ENCODE data around the gene ADAMTS13. TPM values are rescaled to one million over a fixed set of nuclear protein-coding genes. Genes with fewer than 3 reads are reported as not detected.

The ADAMTS13 gene
- total and polyA plus RNA-seq, 9 of the 15 experiments (the other 6 are each of a cell fraction or from before 2014, with no cell fraction given), result 0.03 to 0.20 (median 0.04) TPM; not detected in 4

DNA sequence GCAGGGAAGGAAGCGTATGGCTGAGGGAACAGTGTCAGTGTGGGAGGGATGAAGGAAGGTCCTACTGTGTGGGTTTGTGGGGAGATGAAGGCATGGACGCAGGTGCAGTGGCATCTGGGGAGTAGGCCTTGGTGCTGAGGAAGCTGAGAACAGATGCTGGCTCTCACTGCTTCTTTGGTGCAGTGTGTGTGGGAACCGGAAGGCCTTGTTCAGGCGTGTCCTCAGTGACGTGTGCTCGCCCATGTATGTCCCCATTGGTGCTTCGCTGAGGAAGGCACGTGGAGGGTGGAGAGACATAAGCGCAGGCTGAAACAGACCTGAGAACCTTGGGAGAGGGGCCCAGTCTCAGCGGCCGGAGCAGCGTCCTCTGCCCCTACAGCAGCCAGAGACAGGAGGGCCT lies 18.7 kb downstream of the ADAMTS13 start:
- peaks cover 20% of the 10 kb centered on the region; the same call in 1 of the 2 replicates for H4K20me1 ChIP-seq (replicated peaks; ENCODE audit: control insufficient read depth, insufficient read depth, low read length)
- H3K9me3 ChIP-seq (replicated peaks; ENCODE audit: control insufficient read depth, insufficient read depth, low read depth, low read length), result no peaks in the 10 kb centered on the region
- FAIRE-seq (no peak), DNase-seq (ENCODE audit: extremely low read depth in 1 of 4, low spot score in 3 of 4) (peak in 2 of 4 experiments; percentile 33 to 36), ATAC-seq (peak; percentile 52)
- CTCF ChIA-PET (ENCODE audit: low intra/inter-chr PET ratio), result no interaction called here
- no peaks in the 10 kb centered on the region for H3K79me2 ChIP-seq (ENCODE audit: control insufficient read depth, insufficient read depth, low read length)
- H2AFZ ChIP-seq (ENCODE audit: low read depth, low read length), result no peak overlapping the region
- 21% methylated on average over 12 of the region's 12 CpGs for WGBS (ENCODE audit: insufficient coverage, low coverage, missing lambda C conversion rate)
- in situ Hi-C loops (cut with MboI), result no loop called here
- H3K4me2 ChIP-seq (ENCODE audit: insufficient read depth, low read length), result no peak overlapping the region
- peaks cover 59 to 99% of the 10 kb centered on the region in 2 experiments for H3K27me3 ChIP-seq (ENCODE audit: control insufficient read depth in 2 of 2, insufficient read depth in 2 of 2, low read length in 2 of 2)
- H3K9me1 ChIP-seq (ENCODE audit: control insufficient read depth, insufficient read depth, low read length), result peaks cover 3% of the 10 kb centered on the region
- H3K9ac ChIP-seq (ENCODE audit: insufficient read depth in 1 of 2, low read depth in 2 of 2, low read length in 2 of 2), result no peak overlapping the region
- intact Hi-C loops (cut with micrococcal nuclease), result no loop called here
- TF ChIP-seq PRMT5 (CRISPR knock-in tag; IDR thresholded peaks at IDR 0.05), result no peak
- TF ChIP-seq POLR2B (IDR thresholded peaks at IDR 0.05; ENCODE audit: low read depth, partially characterized antibody), result no peak
- TF ChIP-seq, protein P1, sequence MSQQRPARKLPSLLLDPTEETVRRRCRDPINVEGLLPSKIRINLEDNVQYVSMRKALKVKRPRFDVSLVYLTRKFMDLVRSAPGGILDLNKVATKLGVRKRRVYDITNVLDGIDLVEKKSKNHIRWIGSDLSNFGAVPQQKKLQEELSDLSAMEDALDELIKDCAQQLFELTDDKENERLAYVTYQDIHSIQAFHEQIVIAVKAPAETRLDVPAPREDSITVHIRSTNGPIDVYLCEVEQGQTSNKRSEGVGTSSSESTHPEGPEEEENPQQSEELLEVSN (IDR thresholded peaks at IDR 0.05; ENCODE audit: borderline replicate concordance in 1 of 2, extremely low read depth in 1 of 2, insufficient read depth in 1 of 2, insufficient read length in 1 of 2, low read depth in 1 of 2, low read length in 1 of 2, poor library complexity in 1 of 2, severe bottlenecking in 1 of 2), result peak in 1 of 2 experiments; percentile 13
- peak; percentile 43; the same call in 1 of the 2 replicates for TF ChIP-seq L3MBTL2 (IDR thresholded peaks at IDR 0.05)
- TF ChIP-seq SRSF3 (IDR thresholded peaks at IDR 0.05; ENCODE audit: insufficient read depth, low read length), result no peak
- no peak for TF ChIP-seq SMC3 (conservative IDR thresholded peaks at IDR 0.05; ENCODE audit: insufficient read depth, low read depth, low read length)
- no TSS peak for BruUV-seq (replicated peaks)
- no peak overlapping the region for H3K4me3 ChIP-seq
- H3K36me3 ChIP-seq (ENCODE audit: control insufficient read depth, insufficient read depth, low read length), result no peaks in the 10 kb centered on the region
- no peak overlapping the region for H3K27ac ChIP-seq (ENCODE audit: extremely low read depth, low read depth, low read length)
- H3K4me1 ChIP-seq (replicated peaks in 1 of 2; ENCODE audit: control insufficient read depth in 2 of 2, insufficient read depth in 2 of 2, low read length in 2 of 2), result peaks cover 0 to 28% of the 10 kb centered on the region in 2 experiments; a peak in 2 of 5 replicates
- POLR2A ChIA-PET, result interaction anchor here (0.7 kb wide), 1 partner anchor 9 kb away, joined by 5 read pairs; no protein-coding TSS in a partner anchor
